Immature natural killer cell (primary cell): ENCODE measurements around the gene HOXA3. TPM values are rescaled to one million over a fixed set of nuclear protein-coding genes. Genes with fewer than 3 reads are reported as not detected.

Experiments used
- DNase-seq, 3 donors: peaks; one replicate each; pipeline ENCODE4 v3.0.0; 2022; ENCODE audit warnings: mixed read lengths in 1 of 3
- H3K27ac Mint-ChIP-seq, 6 donors: one replicate each; pipeline ENCODE4 v1.8.0; 2020; ENCODE audit warnings: mixed read lengths in 6 of 6, mild to moderate bottlenecking in 5 of 6, inconsistent platforms in 4 of 6, moderate library complexity in 3 of 6
- H3K27me3 Mint-ChIP-seq, 3 donors: one replicate each; pipeline ENCODE4 v1.8.0; 2020 to 2021; ENCODE audit warnings: low read depth in 3 of 3, mild to moderate bottlenecking in 3 of 3, mixed read lengths in 3 of 3, moderate library complexity in 3 of 3, inconsistent platforms in 1 of 3
- H3K36me3 Mint-ChIP-seq, 3 donors: one replicate each; pipeline ENCODE4 v1.8.0; 2020; ENCODE audit warnings: mixed read lengths in 3 of 3, inconsistent platforms in 2 of 3, mild to moderate bottlenecking in 2 of 3
- H3K4me1 Mint-ChIP-seq, 2 donors: one replicate each; pipeline ENCODE4 v1.8.0; 2020; ENCODE audit warnings: inconsistent platforms in 2 of 2, mild to moderate bottlenecking in 2 of 2, mixed read lengths in 2 of 2, moderate library complexity in 1 of 2
- H3K4me3 Mint-ChIP-seq, 5 donors: one replicate each; pipeline ENCODE4 v1.8.0; 2020; ENCODE audit warnings: mild to moderate bottlenecking in 5 of 5, mixed read lengths in 5 of 5, inconsistent platforms in 3 of 5, moderate library complexity in 3 of 5
- H3K9me3 Mint-ChIP-seq, 6 donors: one replicate each; pipeline ENCODE4 v1.8.0; 2020; ENCODE audit warnings: mild to moderate bottlenecking in 6 of 6, mixed read lengths in 6 of 6, inconsistent platforms in 4 of 6, moderate library complexity in 3 of 6
- polyA plus RNA-seq, 3 donors: library from polyadenylated mRNA; unstranded; fragments of 300-500 nt; fragmentation: Illumina TruSeq; gene quantifications; one replicate each; pipeline ENCODE4 v1.2.3, GENCODE V29; 2021

Gene HOXA3
- polyA plus RNA-seq, 3 donors from 2014 or later, result 0.13 TPM; not detected in 2

- peak; percentile 28 to 49 (median 40) for DNase-seq
- Mint-ChIP-seq H3K4me1 (peaks cover 45 to 67% of the 10 kb centered on the region in 2 donors), H3K27ac (peak overlapping the region in 5 of 6 donors; percentile 4 to 72 (median 50)), H3K9me3 (peaks cover 0 to 3% (median 0%) of the 10 kb centered on the region in 6 donors), H3K27me3 (peaks cover 59 to 82% (median 81%) of the 10 kb centered on the region in 3 donors), H3K4me3 (peak overlapping the region; percentile 72 to 85 (median 77)), H3K36me3 (no peaks in the 10 kb centered on the region)
Measured at GRCh38 chr7:27155816-27156507, 3.6 kb upstream of the HOXA3 start.

- Mint-ChIP-seq H3K9me3 (peaks cover 0 to 3% (median 0%) of the 10 kb centered on the region in 6 donors), H3K27ac (peak overlapping the region; percentile 38 to 77 (median 65)), H3K27me3 (peaks cover 58 to 84% (median 81%) of the 10 kb centered on the region in 3 donors), H3K4me1 (peaks cover 49 to 72% of the 10 kb centered on the region in 2 donors), H3K36me3 (no peaks in the 10 kb centered on the region), H3K4me3 (peak overlapping the region; percentile 55 to 85 (median 76))
- peak in 2 of 3 donors; percentile 23 to 51 for DNase-seq
Measured at GRCh38 chr7:27154901-27155815, 2.8 kb upstream of the HOXA3 start.

GRCh38 chr7:27154369-27154768, 2.0 kb upstream of the HOXA3 start:
- Mint-ChIP-seq H3K36me3 (no peaks in the 10 kb centered on the region), H3K4me3 (peak overlapping the region in 4 of 5 donors; percentile 55 to 76 (median 74)), H3K27me3 (peaks cover 58 to 81% (median 76%) of the 10 kb centered on the region in 3 donors), H3K27ac (peak overlapping the region in 1 of 6 donors; percentile 65), H3K9me3 (peaks cover 0 to 3% (median 0%) of the 10 kb centered on the region in 6 donors), H3K4me1 (peaks cover 46 to 72% of the 10 kb centered on the region in 2 donors)
- no peak for DNase-seq

- Mint-ChIP-seq H3K36me3 (no peaks in the 10 kb centered on the region), H3K9me3 (peaks cover 0 to 3% (median 0%) of the 10 kb centered on the region in 6 donors), H3K4me3 (peak overlapping the region in 3 of 5 donors; percentile 14 to 35 (median 33)), H3K4me1 (peaks cover 46 to 67% of the 10 kb centered on the region in 2 donors), H3K27ac (no peak overlapping the region), H3K27me3 (peaks cover 55 to 76% (median 74%) of the 10 kb centered on the region in 3 donors)
- DNase-seq, result no peak
Measured at GRCh38 chr7:27153526-27153925, 1.1 kb upstream of the HOXA3 start.

- peaks cover 49 to 70% of the 10 kb centered on the region in 2 donors for H3K4me1 Mint-ChIP-seq
- H3K36me3 Mint-ChIP-seq, result no peaks in the 10 kb centered on the region
- H3K4me3 Mint-ChIP-seq, result peak overlapping the region in 4 of 5 donors; percentile 43 to 89 (median 86)
- H3K27ac Mint-ChIP-seq, result no peak overlapping the region
- peaks cover 0 to 2% (median 0%) of the 10 kb centered on the region in 6 donors for H3K9me3 Mint-ChIP-seq
- DNase-seq, result no peak
- peaks cover 52 to 76% (median 75%) of the 10 kb centered on the region in 3 donors for H3K27me3 Mint-ChIP-seq
Measured at GRCh38 chr7:27152816-27153442, 546 bp upstream of the HOXA3 start.

GRCh38 chr7:27151341-27151930, 947 bp downstream of the HOXA3 start:
- peak overlapping the region; percentile 12 to 77 (median 58) for H3K27ac Mint-ChIP-seq

GRCh38 chr7:27150568-27151340, 1.6 kb downstream of the HOXA3 start:
- H3K27me3 Mint-ChIP-seq, result peaks cover 38 to 70% (median 67%) of the 10 kb centered on the region in 3 donors
- H3K27ac Mint-ChIP-seq, result peak overlapping the region; percentile 41 to 89 (median 64)
- peaks cover 0 to 3% (median 0%) of the 10 kb centered on the region in 3 donors for H3K36me3 Mint-ChIP-seq
- peaks cover 0 to 2% (median 0%) of the 10 kb centered on the region in 6 donors for H3K9me3 Mint-ChIP-seq
- peaks cover 48 to 75% of the 10 kb centered on the region in 2 donors for H3K4me1 Mint-ChIP-seq
- H3K4me3 Mint-ChIP-seq, result peak overlapping the region; percentile 85 to 89 (median 86)
- peak; percentile 67 to 75 (median 72) for DNase-seq

More at GRCh38 chr7:27151341-27151930, 947 bp downstream of the HOXA3 start:
- peaks cover 0 to 2% (median 0%) of the 10 kb centered on the region in 6 donors for H3K9me3 Mint-ChIP-seq
- peaks cover 43 to 73% (median 72%) of the 10 kb centered on the region in 3 donors for H3K27me3 Mint-ChIP-seq
- no peaks in the 10 kb centered on the region for H3K36me3 Mint-ChIP-seq
- H3K4me1 Mint-ChIP-seq, result peaks cover 54 to 79% of the 10 kb centered on the region in 2 donors
- no peak for DNase-seq
- peak overlapping the region; percentile 85 to 89 (median 86) for H3K4me3 Mint-ChIP-seq

- DNase-seq, result no peak
- Mint-ChIP-seq H3K36me3 (peaks cover 0 to 3% (median 0%) of the 10 kb centered on the region in 3 donors), H3K27ac (peak overlapping the region in 5 of 6 donors; percentile 35 to 89 (median 61)), H3K4me1 (peaks cover 41 to 67% of the 10 kb centered on the region in 2 donors), H3K4me3 (peak overlapping the region; percentile 85 to 89 (median 86)), H3K27me3 (peaks cover 30 to 62% (median 59%) of the 10 kb centered on the region in 3 donors), H3K9me3 (peaks cover 0 to 2% (median 0%) of the 10 kb centered on the region in 6 donors)
Measured at GRCh38 chr7:27149842-27150567, 2.4 kb downstream of the HOXA3 start.

GRCh38 chr7:27148756-27149641, 3.4 kb downstream of the HOXA3 start:
- Mint-ChIP-seq H3K4me3 (peak overlapping the region; percentile 79 to 88 (median 85)), H3K4me1 (peaks cover 35 to 57% of the 10 kb centered on the region in 2 donors), H3K36me3 (peaks cover 0 to 3% (median 0%) of the 10 kb centered on the region in 3 donors), H3K27ac (peak overlapping the region in 1 of 6 donors; percentile 55), H3K9me3 (no peaks in the 10 kb centered on the region), H3K27me3 (peaks cover 26 to 53% (median 49%) of the 10 kb centered on the region in 3 donors)
- DNase-seq, result no peak

GRCh38 chr7:27148031-27148755, 4.2 kb downstream of the HOXA3 start:
- peak overlapping the region; percentile 79 to 88 (median 85) for H3K4me3 Mint-ChIP-seq
- H3K27ac Mint-ChIP-seq, result peak overlapping the region in 2 of 6 donors; percentile 55 to 87
- peaks cover 0 to 3% (median 0%) of the 10 kb centered on the region in 3 donors for H3K36me3 Mint-ChIP-seq
- no peaks in the 10 kb centered on the region for H3K9me3 Mint-ChIP-seq
- DNase-seq, result no peak
- H3K4me1 Mint-ChIP-seq, result peaks cover 33 to 52% of the 10 kb centered on the region in 2 donors
- peaks cover 20 to 48% (median 41%) of the 10 kb centered on the region in 3 donors for H3K27me3 Mint-ChIP-seq
